ENCODE measurements around the gene SUPT20HL1. TPM values are rescaled to one million over a fixed set of nuclear protein-coding genes. Genes with fewer than 3 reads are reported as not detected.

The SUPT20HL1 gene
- total RNA-seq, 1 experiment from 2014 or later, result not detected

DNA sequence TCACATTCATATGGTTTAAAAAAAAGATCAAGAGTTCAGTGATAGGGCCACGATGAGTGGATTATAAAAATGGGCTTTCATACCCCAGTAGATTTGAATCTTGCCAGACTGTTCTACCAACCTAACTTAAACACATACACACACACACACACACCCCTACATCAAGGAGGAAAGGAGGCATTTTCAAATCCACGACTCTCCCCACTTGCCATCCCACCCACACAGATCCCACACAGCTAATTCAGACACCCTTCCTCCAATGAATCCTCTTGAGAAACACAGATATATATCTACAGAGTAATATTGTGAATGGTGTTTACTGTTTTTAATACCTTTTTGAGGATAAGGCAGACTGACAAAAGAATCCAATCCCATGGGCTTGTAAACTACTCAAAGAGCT, 16.8 kb downstream of the SUPT20HL1 start:
- DNase-seq (ENCODE audit: low spot score) (no peak), ATAC-seq (no peak)
- Mint-ChIP-seq H3K27me3 (ENCODE audit: low read depth) (peaks cover 18% of the 10 kb centered on the region), H3K4me3 (peak overlapping the region; percentile 40), H3K36me3 (no peaks in the 10 kb centered on the region), H3K27ac (peak overlapping the region; percentile 83), H3K9me3 (no peaks in the 10 kb centered on the region), H3K4me1 (peaks cover 69% of the 10 kb centered on the region)
- ChIA-PET CTCF (no interaction called here), POLR2A (no interaction called here)
- no peak for TF ChIP-seq SMAD4 (CRISPR knock-in tag; IDR thresholded peaks at IDR 0.05)
- TF ChIP-seq, protein P1, sequence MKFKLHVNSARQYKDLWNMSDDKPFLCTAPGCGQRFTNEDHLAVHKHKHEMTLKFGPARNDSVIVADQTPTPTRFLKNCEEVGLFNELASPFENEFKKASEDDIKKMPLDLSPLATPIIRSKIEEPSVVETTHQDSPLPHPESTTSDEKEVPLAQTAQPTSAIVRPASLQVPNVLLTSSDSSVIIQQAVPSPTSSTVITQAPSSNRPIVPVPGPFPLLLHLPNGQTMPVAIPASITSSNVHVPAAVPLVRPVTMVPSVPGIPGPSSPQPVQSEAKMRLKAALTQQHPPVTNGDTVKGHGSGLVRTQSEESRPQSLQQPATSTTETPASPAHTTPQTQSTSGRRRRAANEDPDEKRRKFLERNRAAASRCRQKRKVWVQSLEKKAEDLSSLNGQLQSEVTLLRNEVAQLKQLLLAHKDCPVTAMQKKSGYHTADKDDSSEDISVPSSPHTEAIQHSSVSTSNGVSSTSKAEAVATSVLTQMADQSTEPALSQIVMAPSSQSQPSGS (CRISPR knock-in tag; IDR thresholded peaks at IDR 0.05; ENCODE audit: borderline replicate concordance, low read depth), result no peak
- no peak for TF ChIP-seq ZNF416 (CRISPR knock-in tag; IDR thresholded peaks at IDR 0.05)
- TF ChIP-seq GABPB1 (CRISPR knock-in tag; IDR thresholded peaks at IDR 0.05), result no peak
- TF ChIP-seq, protein P2, sequence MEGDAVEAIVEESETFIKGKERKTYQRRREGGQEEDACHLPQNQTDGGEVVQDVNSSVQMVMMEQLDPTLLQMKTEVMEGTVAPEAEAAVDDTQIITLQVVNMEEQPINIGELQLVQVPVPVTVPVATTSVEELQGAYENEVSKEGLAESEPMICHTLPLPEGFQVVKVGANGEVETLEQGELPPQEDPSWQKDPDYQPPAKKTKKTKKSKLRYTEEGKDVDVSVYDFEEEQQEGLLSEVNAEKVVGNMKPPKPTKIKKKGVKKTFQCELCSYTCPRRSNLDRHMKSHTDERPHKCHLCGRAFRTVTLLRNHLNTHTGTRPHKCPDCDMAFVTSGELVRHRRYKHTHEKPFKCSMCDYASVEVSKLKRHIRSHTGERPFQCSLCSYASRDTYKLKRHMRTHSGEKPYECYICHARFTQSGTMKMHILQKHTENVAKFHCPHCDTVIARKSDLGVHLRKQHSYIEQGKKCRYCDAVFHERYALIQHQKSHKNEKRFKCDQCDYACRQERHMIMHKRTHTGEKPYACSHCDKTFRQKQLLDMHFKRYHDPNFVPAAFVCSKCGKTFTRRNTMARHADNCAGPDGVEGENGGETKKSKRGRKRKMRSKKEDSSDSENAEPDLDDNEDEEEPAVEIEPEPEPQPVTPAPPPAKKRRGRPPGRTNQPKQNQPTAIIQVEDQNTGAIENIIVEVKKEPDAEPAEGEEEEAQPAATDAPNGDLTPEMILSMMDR (IDR thresholded peaks at IDR 0.05), result no peak
- no peak for TF ChIP-seq OVOL2 (CRISPR knock-in tag; IDR thresholded peaks at IDR 0.05; ENCODE audit: borderline replicate concordance)
- TF ChIP-seq, protein P3, sequence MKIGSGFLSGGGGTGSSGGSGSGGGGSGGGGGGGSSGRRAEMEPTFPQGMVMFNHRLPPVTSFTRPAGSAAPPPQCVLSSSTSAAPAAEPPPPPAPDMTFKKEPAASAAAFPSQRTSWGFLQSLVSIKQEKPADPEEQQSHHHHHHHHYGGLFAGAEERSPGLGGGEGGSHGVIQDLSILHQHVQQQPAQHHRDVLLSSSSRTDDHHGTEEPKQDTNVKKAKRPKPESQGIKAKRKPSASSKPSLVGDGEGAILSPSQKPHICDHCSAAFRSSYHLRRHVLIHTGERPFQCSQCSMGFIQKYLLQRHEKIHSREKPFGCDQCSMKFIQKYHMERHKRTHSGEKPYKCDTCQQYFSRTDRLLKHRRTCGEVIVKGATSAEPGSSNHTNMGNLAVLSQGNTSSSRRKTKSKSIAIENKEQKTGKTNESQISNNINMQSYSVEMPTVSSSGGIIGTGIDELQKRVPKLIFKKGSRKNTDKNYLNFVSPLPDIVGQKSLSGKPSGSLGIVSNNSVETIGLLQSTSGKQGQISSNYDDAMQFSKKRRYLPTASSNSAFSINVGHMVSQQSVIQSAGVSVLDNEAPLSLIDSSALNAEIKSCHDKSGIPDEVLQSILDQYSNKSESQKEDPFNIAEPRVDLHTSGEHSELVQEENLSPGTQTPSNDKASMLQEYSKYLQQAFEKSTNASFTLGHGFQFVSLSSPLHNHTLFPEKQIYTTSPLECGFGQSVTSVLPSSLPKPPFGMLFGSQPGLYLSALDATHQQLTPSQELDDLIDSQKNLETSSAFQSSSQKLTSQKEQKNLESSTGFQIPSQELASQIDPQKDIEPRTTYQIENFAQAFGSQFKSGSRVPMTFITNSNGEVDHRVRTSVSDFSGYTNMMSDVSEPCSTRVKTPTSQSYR (CRISPR knock-in tag; IDR thresholded peaks at IDR 0.05), result no peak
- TF ChIP-seq, protein P4, sequence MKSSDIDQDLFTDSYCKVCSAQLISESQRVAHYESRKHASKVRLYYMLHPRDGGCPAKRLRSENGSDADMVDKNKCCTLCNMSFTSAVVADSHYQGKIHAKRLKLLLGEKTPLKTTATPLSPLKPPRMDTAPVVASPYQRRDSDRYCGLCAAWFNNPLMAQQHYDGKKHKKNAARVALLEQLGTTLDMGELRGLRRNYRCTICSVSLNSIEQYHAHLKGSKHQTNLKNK (CRISPR knock-in tag; IDR thresholded peaks at IDR 0.05), result no peak
- no peak for TF ChIP-seq PRRX2 (CRISPR knock-in tag; IDR thresholded peaks at IDR 0.05)
- TF ChIP-seq TEAD4 (CRISPR knock-in tag; IDR thresholded peaks at IDR 0.05), result no peak
- TF ChIP-seq, protein P5, sequence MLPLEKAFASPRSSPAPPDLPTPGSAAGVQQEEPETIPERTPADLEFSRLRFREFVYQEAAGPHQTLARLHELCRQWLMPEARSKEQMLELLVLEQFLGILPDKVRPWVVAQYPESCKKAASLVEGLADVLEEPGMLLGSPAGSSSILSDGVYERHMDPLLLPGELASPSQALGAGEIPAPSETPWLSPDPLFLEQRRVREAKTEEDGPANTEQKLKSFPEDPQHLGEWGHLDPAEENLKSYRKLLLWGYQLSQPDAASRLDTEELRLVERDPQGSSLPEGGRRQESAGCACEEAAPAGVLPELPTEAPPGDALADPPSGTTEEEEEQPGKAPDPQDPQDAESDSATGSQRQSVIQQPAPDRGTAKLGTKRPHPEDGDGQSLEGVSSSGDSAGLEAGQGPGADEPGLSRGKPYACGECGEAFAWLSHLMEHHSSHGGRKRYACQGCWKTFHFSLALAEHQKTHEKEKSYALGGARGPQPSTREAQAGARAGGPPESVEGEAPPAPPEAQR (CRISPR knock-in tag; IDR thresholded peaks at IDR 0.05), result no peak
- TF ChIP-seq, protein P6, sequence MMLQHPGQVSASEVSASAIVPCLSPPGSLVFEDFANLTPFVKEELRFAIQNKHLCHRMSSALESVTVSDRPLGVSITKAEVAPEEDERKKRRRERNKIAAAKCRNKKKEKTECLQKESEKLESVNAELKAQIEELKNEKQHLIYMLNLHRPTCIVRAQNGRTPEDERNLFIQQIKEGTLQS (CRISPR knock-in tag; conservative IDR thresholded peaks at IDR 0.05), result no peak
- no peak for TF ChIP-seq MYBL2 (CRISPR knock-in tag; IDR thresholded peaks at IDR 0.05)
- TF ChIP-seq TP53 (CRISPR knock-in tag; IDR thresholded peaks at IDR 0.05), result no peak
- TF ChIP-seq RORB (CRISPR knock-in tag; IDR thresholded peaks at IDR 0.05), result no peak
- no peak for TF ChIP-seq NFATC4 (CRISPR knock-in tag; IDR thresholded peaks at IDR 0.05)
- TF ChIP-seq ZNF396 (CRISPR knock-in tag; IDR thresholded peaks at IDR 0.05; ENCODE audit: borderline replicate concordance), result no peak
- TF ChIP-seq, protein P7, sequence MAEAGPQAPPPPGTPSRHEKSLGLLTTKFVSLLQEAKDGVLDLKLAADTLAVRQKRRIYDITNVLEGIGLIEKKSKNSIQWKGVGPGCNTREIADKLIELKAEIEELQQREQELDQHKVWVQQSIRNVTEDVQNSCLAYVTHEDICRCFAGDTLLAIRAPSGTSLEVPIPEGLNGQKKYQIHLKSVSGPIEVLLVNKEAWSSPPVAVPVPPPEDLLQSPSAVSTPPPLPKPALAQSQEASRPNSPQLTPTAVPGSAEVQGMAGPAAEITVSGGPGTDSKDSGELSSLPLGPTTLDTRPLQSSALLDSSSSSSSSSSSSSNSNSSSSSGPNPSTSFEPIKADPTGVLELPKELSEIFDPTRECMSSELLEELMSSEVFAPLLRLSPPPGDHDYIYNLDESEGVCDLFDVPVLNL (CRISPR knock-in tag; IDR thresholded peaks at IDR 0.05; ENCODE audit: borderline replicate concordance, low read depth), result no peak
- no peak for TF ChIP-seq ZNF219 (CRISPR knock-in tag; IDR thresholded peaks at IDR 0.05; ENCODE audit: borderline replicate concordance)
